Measurements from ENCODE around the gene RABGGTB. TPM values are rescaled to one million over a fixed set of nuclear protein-coding genes. Genes with fewer than 3 reads are reported as not detected.
"Not testable (repeated sequence)": the region's sequence is repeated elsewhere in the genome, so short reads cannot be mapped to it uniquely, and the experiment has no call there.

Gene RABGGTB
- total RNA-seq, 6 experiments from 2014 or later: 71.4 to 83.2 (median 73.2) TPM

DNA sequence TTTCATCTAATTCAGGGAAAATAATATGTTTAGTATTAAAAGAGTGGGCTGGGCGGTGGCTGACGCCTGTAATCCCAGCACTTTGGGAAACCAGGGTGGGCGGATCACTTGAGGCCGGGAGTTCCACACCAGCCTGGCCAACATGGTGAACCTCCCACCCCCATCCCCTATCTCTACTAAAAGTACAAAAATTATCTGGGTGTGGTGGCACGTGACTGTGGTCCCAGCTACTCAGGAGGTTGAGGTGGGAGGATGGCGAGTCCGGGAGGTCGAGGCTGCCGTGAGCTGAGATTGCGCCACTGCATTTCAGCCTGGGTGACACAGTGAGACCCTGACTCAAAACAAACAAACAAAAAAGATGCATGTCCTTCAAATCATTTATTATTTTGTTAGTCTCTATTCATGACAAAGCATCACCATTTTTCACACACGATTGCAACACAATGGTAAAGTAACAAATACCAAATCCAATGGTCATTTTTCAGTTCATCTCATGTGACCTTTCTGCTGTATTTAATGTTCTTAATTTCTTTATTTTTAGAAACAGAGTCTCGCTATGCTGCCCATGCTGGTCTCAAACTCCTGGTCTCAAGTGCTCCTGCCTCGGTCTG is 11.7 kb downstream of the RABGGTB start:
- no peaks in the 10 kb centered on the region for H3K4me1 Mint-ChIP-seq (ENCODE audit: low read depth)
- peaks cover 3% of the 10 kb centered on the region; the same call in 1 of the 2 replicates for H3K27me3 Mint-ChIP-seq (ENCODE audit: insufficient read depth)
- H3K27ac Mint-ChIP-seq: peak overlapping the region; percentile 17
- TF ChIP-seq, protein P1, sequence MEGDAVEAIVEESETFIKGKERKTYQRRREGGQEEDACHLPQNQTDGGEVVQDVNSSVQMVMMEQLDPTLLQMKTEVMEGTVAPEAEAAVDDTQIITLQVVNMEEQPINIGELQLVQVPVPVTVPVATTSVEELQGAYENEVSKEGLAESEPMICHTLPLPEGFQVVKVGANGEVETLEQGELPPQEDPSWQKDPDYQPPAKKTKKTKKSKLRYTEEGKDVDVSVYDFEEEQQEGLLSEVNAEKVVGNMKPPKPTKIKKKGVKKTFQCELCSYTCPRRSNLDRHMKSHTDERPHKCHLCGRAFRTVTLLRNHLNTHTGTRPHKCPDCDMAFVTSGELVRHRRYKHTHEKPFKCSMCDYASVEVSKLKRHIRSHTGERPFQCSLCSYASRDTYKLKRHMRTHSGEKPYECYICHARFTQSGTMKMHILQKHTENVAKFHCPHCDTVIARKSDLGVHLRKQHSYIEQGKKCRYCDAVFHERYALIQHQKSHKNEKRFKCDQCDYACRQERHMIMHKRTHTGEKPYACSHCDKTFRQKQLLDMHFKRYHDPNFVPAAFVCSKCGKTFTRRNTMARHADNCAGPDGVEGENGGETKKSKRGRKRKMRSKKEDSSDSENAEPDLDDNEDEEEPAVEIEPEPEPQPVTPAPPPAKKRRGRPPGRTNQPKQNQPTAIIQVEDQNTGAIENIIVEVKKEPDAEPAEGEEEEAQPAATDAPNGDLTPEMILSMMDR (IDR thresholded peaks at IDR 0.05): no peak
- H3K36me3 Mint-ChIP-seq (ENCODE audit: low read depth): peaks cover 48% of the 10 kb centered on the region
- no peaks in the 10 kb centered on the region for H3K9me3 Mint-ChIP-seq
- DNase-seq: no peak
- H3K4me3 Mint-ChIP-seq: no peak overlapping the region

DNA sequence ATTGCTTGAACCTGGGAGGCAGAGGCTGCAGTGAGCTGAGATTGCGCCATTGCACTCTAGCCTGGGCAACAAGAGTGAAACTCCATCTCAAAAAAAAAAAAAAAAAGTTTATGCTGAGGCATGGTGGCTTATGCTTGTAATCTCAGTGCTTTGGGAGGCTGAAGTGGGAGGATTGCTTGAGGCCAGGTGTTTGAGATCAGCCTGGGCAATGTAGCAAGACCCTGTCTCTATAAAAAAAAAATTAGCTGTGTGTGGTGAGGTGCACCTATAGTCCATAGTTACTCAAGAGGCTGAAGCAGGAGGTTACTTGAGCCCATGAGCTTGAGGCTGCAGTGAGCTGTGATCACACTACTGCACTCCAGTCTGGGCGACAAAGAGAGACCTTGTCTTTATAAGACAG is 15.4 kb downstream of the RABGGTB start:
- DNase-seq; H3K27me3 Mint-ChIP-seq (ENCODE audit: insufficient read depth); H3K4me1 Mint-ChIP-seq (ENCODE audit: low read depth); H3K27ac Mint-ChIP-seq; H3K4me3 Mint-ChIP-seq; H3K9me3 Mint-ChIP-seq: not testable (repeated sequence)
- H3K36me3 Mint-ChIP-seq (ENCODE audit: low read depth): peaks cover 24% of the 10 kb centered on the region

DNA sequence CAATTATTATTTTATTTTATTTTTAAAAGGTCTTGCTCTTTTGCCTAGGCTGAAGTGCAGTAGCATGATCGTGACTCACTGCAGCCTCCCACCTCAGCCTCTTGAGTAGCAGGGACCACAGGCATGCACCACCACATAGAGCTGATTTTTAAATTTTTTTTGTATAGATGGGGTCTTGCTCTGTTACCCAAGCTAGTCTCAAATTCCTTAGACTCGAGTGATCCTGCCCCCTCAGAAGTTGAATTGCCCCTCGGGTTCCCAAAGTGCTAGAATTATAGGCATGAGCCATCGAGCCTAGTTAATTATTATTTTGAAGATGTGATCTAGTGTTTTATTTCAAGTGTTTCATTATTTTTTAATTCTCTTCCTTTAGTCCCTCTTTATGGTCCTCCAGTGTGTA is 22.9 kb downstream of the RABGGTB start:
- no peaks in the 10 kb centered on the region for H3K9me3 Mint-ChIP-seq
- no peak overlapping the region for H3K4me3 Mint-ChIP-seq
- H3K27ac Mint-ChIP-seq: no peak overlapping the region
- peaks cover 20% of the 10 kb centered on the region for H3K4me1 Mint-ChIP-seq (ENCODE audit: low read depth)
- DNase-seq: no peak
- H3K36me3 Mint-ChIP-seq (ENCODE audit: low read depth): no peaks in the 10 kb centered on the region
- no peaks in the 10 kb centered on the region for H3K27me3 Mint-ChIP-seq (ENCODE audit: insufficient read depth)
- TF ChIP-seq, protein P1 (IDR thresholded peaks at IDR 0.05): no peak

DNA sequence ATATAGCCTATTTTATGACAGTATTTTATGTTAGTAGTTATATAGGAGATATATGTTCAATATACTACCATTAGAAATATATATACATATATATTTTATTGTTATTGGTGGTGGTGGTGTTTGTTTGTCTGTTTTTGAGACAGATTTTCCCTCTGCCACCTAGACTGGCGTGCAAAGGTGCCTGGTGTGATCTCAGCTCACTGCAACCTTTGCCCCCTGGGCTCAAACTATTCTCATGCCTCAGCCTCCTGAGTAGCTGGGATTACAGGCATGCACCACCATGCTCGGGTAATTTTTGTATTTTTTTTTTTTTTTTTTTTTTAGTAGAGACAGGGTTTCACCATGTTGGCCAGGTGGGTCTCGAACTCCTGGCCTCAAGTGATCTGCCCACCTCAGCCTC is 24.1 kb downstream of the RABGGTB start:
- H3K27ac Mint-ChIP-seq; DNase-seq; H3K9me3 Mint-ChIP-seq; H3K36me3 Mint-ChIP-seq (ENCODE audit: low read depth); H3K4me3 Mint-ChIP-seq; H3K27me3 Mint-ChIP-seq (ENCODE audit: insufficient read depth): not testable (repeated sequence)
- H3K4me1 Mint-ChIP-seq (ENCODE audit: low read depth): peaks cover 20% of the 10 kb centered on the region

DNA sequence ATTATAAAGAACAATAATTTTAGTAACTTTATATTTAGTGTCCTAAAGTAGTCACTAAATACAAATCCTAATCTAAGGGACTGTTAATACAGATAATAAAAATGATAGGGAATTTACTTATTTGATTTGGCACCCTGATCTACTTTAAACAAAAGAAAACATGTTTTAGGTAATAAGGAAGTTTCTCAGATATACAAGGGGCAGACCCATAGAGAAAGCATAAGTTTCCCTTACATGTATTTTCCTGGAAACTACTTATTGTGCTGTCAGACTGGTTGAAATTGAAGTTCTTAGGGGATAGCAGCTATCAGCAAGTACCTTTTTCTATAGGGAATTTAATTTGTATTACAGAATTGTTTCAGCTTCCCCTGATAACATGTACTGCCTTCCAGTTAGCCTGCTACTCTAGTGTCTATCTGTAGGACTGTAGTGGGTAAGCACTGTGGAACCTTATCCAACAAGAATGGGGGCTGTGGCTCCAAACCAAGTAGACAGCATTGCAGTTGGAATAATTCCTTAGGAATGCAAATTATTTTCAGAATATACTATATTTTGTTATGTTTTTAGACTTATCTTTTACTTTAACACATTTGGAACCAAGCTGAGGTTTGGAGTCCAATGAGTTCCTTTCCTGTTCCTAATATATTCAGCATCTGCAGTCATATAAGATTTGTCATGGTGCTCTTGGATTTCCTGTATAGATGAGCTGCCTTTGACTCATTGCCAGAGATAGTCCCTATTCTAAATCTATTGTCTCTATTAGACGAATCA is 25.3 kb downstream of the RABGGTB start:
- TF ChIP-seq, protein P1 (IDR thresholded peaks at IDR 0.05): no peak
- Mint-ChIP-seq H3K27me3 (ENCODE audit: insufficient read depth) (no peaks in the 10 kb centered on the region), H3K4me1 (ENCODE audit: low read depth) (peaks cover 20% of the 10 kb centered on the region)

DNA sequence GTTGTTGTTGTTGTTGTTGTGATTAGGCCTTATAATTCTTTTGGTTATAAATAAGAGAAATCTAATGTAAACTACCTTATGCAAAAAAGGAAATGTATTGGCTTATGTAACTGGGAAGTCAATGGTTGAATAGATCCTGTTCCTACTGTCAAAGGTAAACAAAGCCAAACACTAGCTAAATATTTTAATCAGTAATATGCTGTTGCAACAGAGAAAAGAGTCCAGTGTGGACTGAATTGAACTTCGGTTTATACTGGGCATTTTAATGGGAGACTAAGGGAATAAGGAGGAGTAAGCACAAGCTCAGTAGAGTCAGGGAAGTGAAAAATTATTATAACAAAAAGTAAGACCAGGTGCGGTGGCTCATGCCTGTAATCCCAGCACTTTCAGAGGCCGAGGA is 26.0 kb downstream of the RABGGTB start:
- H3K4me1 Mint-ChIP-seq (ENCODE audit: low read depth): peaks cover 20% of the 10 kb centered on the region
- TF ChIP-seq, protein P1 (IDR thresholded peaks at IDR 0.05): no peak

More for the DNA sequence above, 25.3 kb downstream of the RABGGTB start:
- peak overlapping the region; percentile 38; the same call in 1 of the 2 replicates for H3K27ac Mint-ChIP-seq
- peak; percentile 59 for DNase-seq
- H3K36me3 Mint-ChIP-seq (ENCODE audit: low read depth): no peaks in the 10 kb centered on the region
- H3K9me3 Mint-ChIP-seq: no peaks in the 10 kb centered on the region
- H3K4me3 Mint-ChIP-seq: no peak overlapping the region

DNA sequence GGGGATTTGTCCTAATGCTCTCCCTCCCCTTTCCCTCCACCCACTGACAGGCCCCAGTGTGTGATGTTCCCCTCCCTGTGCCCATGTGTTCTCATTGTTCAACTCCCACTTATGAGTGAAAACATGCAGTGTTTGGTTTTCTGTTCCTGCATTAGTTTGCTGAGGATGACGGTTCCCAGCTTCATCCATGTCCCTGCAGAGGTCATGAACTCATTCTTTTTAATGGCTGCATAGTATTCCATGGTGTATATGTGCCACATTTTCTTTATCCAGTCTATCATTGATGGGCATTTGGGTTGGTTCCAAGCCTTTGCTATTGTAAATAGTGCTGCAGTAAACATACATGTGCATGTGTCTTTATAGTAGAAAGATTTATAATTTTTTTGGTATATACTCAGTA is 37.5 kb downstream of the RABGGTB start:
- not testable (repeated sequence) for H3K27me3 Mint-ChIP-seq (ENCODE audit: insufficient read depth); H3K27ac Mint-ChIP-seq; DNase-seq; H3K36me3 Mint-ChIP-seq (ENCODE audit: low read depth); H3K9me3 Mint-ChIP-seq; H3K4me1 Mint-ChIP-seq (ENCODE audit: low read depth); H3K4me3 Mint-ChIP-seq

More for the DNA sequence above, 26.0 kb downstream of the RABGGTB start:
- no peak overlapping the region for H3K4me3 Mint-ChIP-seq
- H3K9me3 Mint-ChIP-seq: no peaks in the 10 kb centered on the region
- H3K36me3 Mint-ChIP-seq (ENCODE audit: low read depth): no peaks in the 10 kb centered on the region
- H3K27me3 Mint-ChIP-seq (ENCODE audit: insufficient read depth): no peaks in the 10 kb centered on the region
- no peak overlapping the region for H3K27ac Mint-ChIP-seq
- no peak for DNase-seq

Measured in HFFc6 (cell line).